Measurements from ENCODE around the gene POLR1F. TPM values are rescaled to one million over a fixed set of nuclear protein-coding genes. Genes with fewer than 3 reads are reported as not detected.
"Not testable (repeated sequence)": the region's sequence is repeated elsewhere in the genome, so short reads cannot be mapped to it uniquely, and the experiment has no call there.

Gene POLR1F
- 12.0 TPM for polyA plus RNA-seq (2013, experiment 1 of 2; ENCODE audit: insufficient read length)
- 11.7 TPM for polyA plus RNA-seq (2013, experiment 2 of 2; ENCODE audit: insufficient read length)

- DNase-seq, result peak; percentile 94
Measured at GRCh38 chr7:19708397-19709248, at the start of gene POLR1F. Gene POLR1F (minus strand): TSS chr7:19709037. CDS start chr7:19709016, 21 bp downstream.

- peak; percentile 38 for DNase-seq
Measured at GRCh38 chr7:19754521-19755116, 45.8 kb upstream of the POLR1F start.

GRCh38 chr7:19752020-19752419, 43.2 kb upstream of the POLR1F start:
- DNase-seq, result no peak

GRCh38 chr7:19749658-19750057, 40.8 kb upstream of the POLR1F start:
- DNase-seq, result peak; percentile 14

GRCh38 chr7:19747740-19748339, 39.0 kb upstream of the POLR1F start:
- DNase-seq, result peak; percentile 29

GRCh38 chr7:19744075-19744474, 35.2 kb upstream of the POLR1F start:
- no peak for DNase-seq

GRCh38 chr7:19728716-19729115, 19.9 kb upstream of the POLR1F start:
- peak; percentile 10 for DNase-seq

GRCh38 chr7:19725770-19726169, 16.9 kb upstream of the POLR1F start:
- DNase-seq, result no peak

- DNase-seq, result no peak
Measured at GRCh38 chr7:19715499-19715898, 6.7 kb upstream of the POLR1F start.

- DNase-seq, result peak; percentile 39
Measured at GRCh38 chr7:19713676-19714075, 4.8 kb upstream of the POLR1F start.

GRCh38 chr7:19709249-19709578, 377 bp upstream of the POLR1F start:
- DNase-seq, result no peak

- DNase-seq, result peak; percentile 10
Measured at GRCh38 chr7:19707240-19707639, 1.6 kb downstream of the POLR1F start.

- DNase-seq, result no peak
Measured at GRCh38 chr7:19705663-19706062, 3.2 kb downstream of the POLR1F start.

- no peak for DNase-seq
Measured at GRCh38 chr7:19701471-19701870, 7.4 kb downstream of the POLR1F start.

- no peak for DNase-seq
Measured at GRCh38 chr7:19700936-19701335, 7.9 kb downstream of the POLR1F start.

- DNase-seq, result peak; percentile 6
Measured at GRCh38 chr7:19698331-19698730, 10.5 kb downstream of the POLR1F start.

- DNase-seq, result no peak
Measured at GRCh38 chr7:19696926-19697325, 11.9 kb downstream of the POLR1F start.

GRCh38 chr7:19692111-19692828, 16.6 kb downstream of the POLR1F start:
- DNase-seq, result no peak

- no peak for DNase-seq
Measured at GRCh38 chr7:19690736-19691135, 18.1 kb downstream of the POLR1F start.

- DNase-seq, result not testable (repeated sequence)
Measured at GRCh38 chr7:19689130-19689529, 19.7 kb downstream of the POLR1F start.

GRCh38 chr7:19681596-19681995, 27.2 kb downstream of the POLR1F start:
- DNase-seq, result no peak

- peak; percentile 53 for DNase-seq
Measured at GRCh38 chr7:19677180-19677579, 31.7 kb downstream of the POLR1F start.

- DNase-seq, result no peak
Measured at GRCh38 chr7:19675816-19676215, 33.0 kb downstream of the POLR1F start.

All from fibroblast of skin of abdomen (primary cell).